Natural killer cell (primary cell): ENCODE measurements around the gene RASGEF1B. TPM values are rescaled to one million over a fixed set of nuclear protein-coding genes. Genes with fewer than 3 reads are reported as not detected.

Experiments
- ATAC-seq, 3 donors: fragments of 150-1000 bp in 2 of 3; fragments of 200-7000 bp in 1 of 3; cut with Tn5 transposase; 1 replicate in 1 of 3; 2 replicates in 2 of 3; pipeline ENCODE4 v1.10.0; 2021; ENCODE audit warnings: mild to moderate bottlenecking in 2 of 3, moderate library complexity in 2 of 3
- DNase-seq, 2 donors: peaks; one replicate each; pipeline versions ENCODE4 v3.0.0 to v3.0.0-alpha.2; 2013 to 2021; ENCODE audit warnings: mixed read lengths in 1 of 2
- H3K27ac ChIP-seq: one replicate; pipeline ENCODE4 v1.5.1; 2013; ENCODE audit warnings: mild to moderate bottlenecking, low read length
- H3K27me3 ChIP-seq: one replicate; pipeline ENCODE4 v1.6.1; 2013; ENCODE audit warnings: low read length; ENCODE audit not compliant: control insufficient read depth, insufficient read depth
- H3K36me3 ChIP-seq: one replicate; pipeline ENCODE4 v1.6.1; 2013; ENCODE audit warnings: low read length; ENCODE audit not compliant: control insufficient read depth, insufficient read depth
- H3K4me1 ChIP-seq: one replicate; pipeline ENCODE4 v1.6.1; 2013; ENCODE audit warnings: low read length; ENCODE audit not compliant: control insufficient read depth, insufficient read depth
- H3K4me3 ChIP-seq: one replicate; pipeline ENCODE4 v1.5.1; 2013; ENCODE audit warnings: low read length
- H3K9me3 ChIP-seq: one replicate; pipeline ENCODE4 v1.6.1; 2013; ENCODE audit warnings: low read length; ENCODE audit not compliant: control insufficient read depth, insufficient read depth
- H3K27ac Mint-ChIP-seq, 2 donors: one replicate each; pipeline ENCODE4 v1.8.0; 2022; ENCODE audit warnings: mild to moderate bottlenecking in 2 of 2, mixed read lengths in 2 of 2, moderate library complexity in 1 of 2
- H3K27me3 Mint-ChIP-seq, 2 donors: one replicate each; pipeline ENCODE4 v1.8.0; 2022; ENCODE audit warnings: low read depth in 2 of 2, mixed read lengths in 2 of 2
- H3K36me3 Mint-ChIP-seq: one replicate; pipeline ENCODE4 v1.8.0; 2022; ENCODE audit warnings: mixed read lengths
- H3K4me1 Mint-ChIP-seq, 2 donors: one replicate each; pipeline ENCODE4 v1.8.0; 2022; ENCODE audit warnings: mixed read lengths in 2 of 2
- H3K4me3 Mint-ChIP-seq: one replicate; pipeline ENCODE4 v1.8.0; 2022; ENCODE audit warnings: mild to moderate bottlenecking, moderate library complexity, mixed read lengths
- H3K9me3 Mint-ChIP-seq, 2 donors: one replicate each; pipeline ENCODE4 v1.8.0; 2022; ENCODE audit warnings: mixed read lengths in 2 of 2
- WGBS: methylation state at CpG from one replicate; pipeline ENCODE4 v1.1.7; 2013; ENCODE audit warnings: missing lambda C conversion rate; ENCODE audit not compliant: insufficient coverage; 5-methylcytosine and 5-hydroxymethylcytosine counted together
- intact Hi-C: fragments of 100-400 bp; cut with micrococcal nuclease; formaldehyde crosslinking; loops from one replicate; pipeline ENCODE4 v1.14.2; 2022
- total RNA-seq, 4 donors: library from RNA; stranded (reverse); fragments of 120-200 nt in 1 of 4; gene quantifications; one replicate each; pipeline versions ENCODE4 v1.2.3 to v1.2.4, GENCODE V29; 2013 to 2022
- TF ChIP-seq, protein P1 (sequence below): fragments of 200-600 bp; IDR thresholded peaks from one replicate; pipeline ENCODE4 v1.8.0; 2022; ENCODE audit warnings: antibody characterized with exemption

RASGEF1B gene
- total RNA-seq, 3 donors from 2014 or later (not counting 1 experiment from before 2014, with no cell fraction given), result 42.9 to 106 (median 90.8) TPM

DNA sequence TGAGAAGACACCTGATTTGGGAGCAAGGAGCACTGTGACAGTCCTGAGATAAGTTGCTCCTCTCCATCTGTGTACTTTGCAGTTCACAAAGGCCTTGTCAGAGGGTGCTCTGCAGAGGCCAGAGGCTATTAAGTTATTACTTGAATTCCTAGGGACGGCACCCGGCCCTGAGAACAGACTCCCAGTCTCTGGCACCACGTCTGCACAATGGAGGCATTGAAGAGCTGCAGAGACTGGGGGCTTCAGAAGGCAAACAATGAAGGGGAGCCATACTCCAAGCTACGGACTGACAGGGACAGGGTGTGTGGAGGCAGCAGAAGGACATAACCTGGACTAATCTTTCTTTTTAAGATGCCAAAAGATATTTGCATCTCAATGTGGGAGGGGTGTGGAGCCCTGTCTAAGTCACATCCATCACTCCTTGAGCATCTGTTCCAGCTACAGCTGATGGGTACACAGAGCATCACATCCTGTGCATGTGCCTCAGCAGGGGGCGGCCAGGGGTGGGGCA is 11.5 kb downstream of the RASGEF1B start:
- TF ChIP-seq, protein P1, sequence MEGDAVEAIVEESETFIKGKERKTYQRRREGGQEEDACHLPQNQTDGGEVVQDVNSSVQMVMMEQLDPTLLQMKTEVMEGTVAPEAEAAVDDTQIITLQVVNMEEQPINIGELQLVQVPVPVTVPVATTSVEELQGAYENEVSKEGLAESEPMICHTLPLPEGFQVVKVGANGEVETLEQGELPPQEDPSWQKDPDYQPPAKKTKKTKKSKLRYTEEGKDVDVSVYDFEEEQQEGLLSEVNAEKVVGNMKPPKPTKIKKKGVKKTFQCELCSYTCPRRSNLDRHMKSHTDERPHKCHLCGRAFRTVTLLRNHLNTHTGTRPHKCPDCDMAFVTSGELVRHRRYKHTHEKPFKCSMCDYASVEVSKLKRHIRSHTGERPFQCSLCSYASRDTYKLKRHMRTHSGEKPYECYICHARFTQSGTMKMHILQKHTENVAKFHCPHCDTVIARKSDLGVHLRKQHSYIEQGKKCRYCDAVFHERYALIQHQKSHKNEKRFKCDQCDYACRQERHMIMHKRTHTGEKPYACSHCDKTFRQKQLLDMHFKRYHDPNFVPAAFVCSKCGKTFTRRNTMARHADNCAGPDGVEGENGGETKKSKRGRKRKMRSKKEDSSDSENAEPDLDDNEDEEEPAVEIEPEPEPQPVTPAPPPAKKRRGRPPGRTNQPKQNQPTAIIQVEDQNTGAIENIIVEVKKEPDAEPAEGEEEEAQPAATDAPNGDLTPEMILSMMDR, result no peak
- WGBS, result 79% methylated on average over 5 of the region's 5 CpGs
- no peak for DNase-seq
- H3K36me3 Mint-ChIP-seq, result peaks cover 7% of the 10 kb centered on the region
- H3K9me3 ChIP-seq, result no peaks in the 10 kb centered on the region
- no peaks in the 10 kb centered on the region for H3K4me1 ChIP-seq
- peaks cover 33% of the 10 kb centered on the region for H3K36me3 ChIP-seq
- no peaks in the 10 kb centered on the region for H3K27me3 Mint-ChIP-seq
- no peak overlapping the region for H3K4me3 Mint-ChIP-seq
- no peaks in the 10 kb centered on the region for H3K27me3 ChIP-seq
- intact Hi-C loops, result no loop called here
- H3K9me3 Mint-ChIP-seq, result no peaks in the 10 kb centered on the region
- no peak overlapping the region for H3K27ac Mint-ChIP-seq
- no peak overlapping the region for H3K27ac ChIP-seq
- H3K4me3 ChIP-seq, result no peak overlapping the region
- peaks cover 32 to 33% of the 10 kb centered on the region in 2 donors for H3K4me1 Mint-ChIP-seq
- ATAC-seq, result peak in 1 of 3 donors; percentile 27

DNA sequence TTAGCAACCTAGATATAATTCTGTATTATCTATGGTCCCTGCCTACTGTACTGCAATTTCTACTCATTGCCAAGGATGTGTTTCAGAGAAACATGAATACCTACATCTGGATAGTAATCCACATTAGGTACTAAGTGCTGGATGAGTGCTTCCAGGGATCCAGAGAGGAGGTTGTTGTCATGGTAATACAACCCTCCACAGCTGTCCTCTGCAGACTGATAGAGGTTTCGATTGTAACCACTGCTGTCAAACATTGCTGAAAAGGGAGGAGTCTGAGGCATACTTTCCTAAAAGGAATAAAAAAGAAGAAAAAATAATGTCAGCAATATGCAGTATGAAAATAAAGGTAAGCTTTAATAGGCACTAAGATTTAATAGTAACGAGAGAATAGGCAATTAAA is 12.5 kb downstream of the RASGEF1B start:
- Histone ChIP-seq H3K4me3 (no peak overlapping the region), H3K36me3 (peaks cover 39% of the 10 kb centered on the region), H3K27ac (no peak overlapping the region), H3K9me3 (no peaks in the 10 kb centered on the region), H3K4me1 (no peaks in the 10 kb centered on the region), H3K27me3 (no peaks in the 10 kb centered on the region)
- no peaks in the 10 kb centered on the region for H3K9me3 Mint-ChIP-seq
- H3K36me3 Mint-ChIP-seq, result peaks cover 7% of the 10 kb centered on the region
- peak overlapping the region in 1 of 2 donors; percentile 8 for H3K27ac Mint-ChIP-seq
- ATAC-seq (no peak), DNase-seq (no peak)
- H3K27me3 Mint-ChIP-seq, result no peaks in the 10 kb centered on the region
- H3K4me1 Mint-ChIP-seq, result peaks cover 36 to 37% of the 10 kb centered on the region in 2 donors
- TF ChIP-seq, protein P1, result no peak
- no peak overlapping the region for H3K4me3 Mint-ChIP-seq
- WGBS, result 93% methylated on average over 2 of the region's 2 CpGs
- intact Hi-C loops, result no loop called here

DNA sequence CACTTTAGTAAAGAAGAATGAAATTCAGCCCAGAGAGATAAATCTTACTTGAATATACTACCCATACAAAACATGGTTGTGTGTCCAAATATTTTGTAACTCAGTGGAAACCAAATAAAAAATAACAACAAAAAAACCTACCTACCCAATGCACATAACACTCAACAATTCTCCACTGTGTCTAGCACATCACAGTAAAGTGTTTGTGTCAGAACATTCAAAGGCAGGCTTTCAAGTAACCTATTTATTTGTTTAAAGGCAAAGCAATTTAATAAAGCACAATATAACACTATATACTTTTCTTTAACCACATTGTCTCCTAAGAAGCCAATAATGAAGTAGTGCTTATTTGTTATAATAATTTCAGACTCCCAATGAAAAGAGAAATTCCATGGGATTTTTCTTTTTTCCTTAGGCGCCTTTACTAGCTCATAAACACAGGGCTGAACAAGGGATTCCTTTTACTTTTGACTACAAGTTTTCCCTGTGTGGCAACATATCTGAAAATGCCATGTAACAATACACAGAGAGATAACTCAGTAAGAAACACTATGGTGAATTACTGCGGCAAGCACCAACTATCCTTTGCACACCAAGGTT is 13.7 kb downstream of the RASGEF1B start:
- Histone ChIP-seq H3K27ac (no peak overlapping the region), H3K36me3 (peaks cover 48% of the 10 kb centered on the region), H3K4me1 (no peaks in the 10 kb centered on the region), H3K27me3 (no peaks in the 10 kb centered on the region), H3K4me3 (no peak overlapping the region), H3K9me3 (no peaks in the 10 kb centered on the region)
- ATAC-seq (no peak), DNase-seq (no peak)
- TF ChIP-seq, protein P1, result no peak
- H3K4me3 Mint-ChIP-seq, result no peak overlapping the region
- intact Hi-C loops, result no loop called here
- H3K27ac Mint-ChIP-seq, result peak overlapping the region in 1 of 2 donors; percentile 14
- H3K9me3 Mint-ChIP-seq, result no peaks in the 10 kb centered on the region
- H3K27me3 Mint-ChIP-seq, result no peaks in the 10 kb centered on the region
- WGBS, result 100% methylated on average over 2 of the region's 2 CpGs
- H3K36me3 Mint-ChIP-seq, result peaks cover 14% of the 10 kb centered on the region
- peaks cover 41 to 42% of the 10 kb centered on the region in 2 donors for H3K4me1 Mint-ChIP-seq

DNA sequence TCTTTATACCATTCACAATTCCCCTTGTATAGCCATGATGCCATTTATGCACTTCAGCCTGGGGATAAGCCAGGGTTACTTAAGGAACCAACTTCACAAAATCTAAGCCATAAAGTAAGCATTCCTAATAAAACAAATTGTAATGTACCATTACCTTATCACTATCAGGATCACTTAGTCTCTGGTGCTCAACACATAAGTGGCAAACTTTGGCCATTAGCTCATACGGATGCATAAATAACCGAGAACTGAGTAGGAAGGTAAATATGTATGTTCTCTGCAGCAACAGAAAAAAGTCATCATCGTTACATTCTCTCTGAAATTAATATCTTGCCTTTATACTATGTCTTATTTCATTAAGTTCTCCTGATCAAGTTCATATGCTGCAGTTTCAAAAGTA is 14.4 kb downstream of the RASGEF1B start:
- DNase-seq, result no peak
- H3K27ac ChIP-seq, result no peak overlapping the region
- WGBS, result 80% methylated on average over 1 of the region's 3 CpGs
- no peaks in the 10 kb centered on the region for H3K27me3 Mint-ChIP-seq
- no peak overlapping the region for H3K4me3 ChIP-seq
- H3K4me3 Mint-ChIP-seq, result no peak overlapping the region
- intact Hi-C loops, result no loop called here
- no peaks in the 10 kb centered on the region for H3K9me3 ChIP-seq
- peaks cover 14% of the 10 kb centered on the region for H3K36me3 Mint-ChIP-seq
- no peaks in the 10 kb centered on the region for H3K9me3 Mint-ChIP-seq
- TF ChIP-seq, protein P1, result no peak
- peaks cover 51% of the 10 kb centered on the region for H3K36me3 ChIP-seq
- no peaks in the 10 kb centered on the region for H3K4me1 ChIP-seq
- H3K27me3 ChIP-seq, result no peaks in the 10 kb centered on the region
- peaks cover 36 to 37% of the 10 kb centered on the region in 2 donors for H3K4me1 Mint-ChIP-seq
- no peak for ATAC-seq
- H3K27ac Mint-ChIP-seq, result peak overlapping the region in 1 of 2 donors; percentile 14
